ENCODE measurements around the gene MED27.

DNA sequence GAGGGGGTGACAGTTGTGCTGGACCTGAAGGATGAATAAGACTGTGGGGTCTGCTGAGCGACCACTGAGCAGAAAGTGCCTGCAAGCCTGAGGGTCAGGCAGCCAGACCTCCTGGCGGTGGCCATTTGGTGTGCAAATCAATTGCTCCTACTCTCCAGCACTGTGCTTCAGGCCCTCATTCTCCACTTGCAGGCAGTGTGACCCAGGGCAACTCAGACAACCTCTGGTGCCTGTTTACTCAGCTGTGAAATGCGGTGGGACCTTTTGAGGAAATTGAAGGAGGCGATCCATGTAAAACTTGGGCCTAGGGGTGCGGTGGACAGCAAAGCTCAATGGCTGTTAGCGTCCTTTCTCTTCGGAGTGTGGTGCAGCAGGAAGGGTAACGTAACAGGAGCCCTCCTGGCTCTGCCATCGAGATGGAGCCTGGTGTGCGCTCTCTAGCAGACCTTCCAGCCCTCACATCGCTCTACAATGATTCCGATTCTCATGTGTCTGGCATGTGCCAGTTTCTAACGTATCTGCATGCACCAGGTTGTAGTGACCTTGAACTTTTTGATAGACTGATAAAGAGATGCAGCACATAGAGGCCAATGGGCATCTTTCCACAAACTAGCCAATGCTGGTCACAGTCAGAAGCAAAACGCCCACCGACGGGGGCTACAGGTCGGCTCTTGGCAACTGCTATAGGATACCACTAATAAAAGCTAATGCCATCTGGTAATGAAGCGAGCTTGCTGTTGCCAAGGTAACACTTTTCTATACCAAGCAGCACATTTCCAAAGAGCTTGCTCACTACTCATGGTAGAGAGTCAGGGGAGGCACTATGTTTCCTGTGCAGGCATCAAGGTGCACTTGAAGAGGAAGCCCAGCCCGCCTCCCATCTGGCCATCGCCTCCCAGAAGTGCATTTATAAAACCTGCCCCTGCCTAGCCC, 180.1 kb downstream of the MED27 start:
- no peak for TF ChIP-seq POLR2A (IDR thresholded peaks at IDR 0.05; ENCODE audit: low read depth)
- TF ChIP-seq, protein P1, sequence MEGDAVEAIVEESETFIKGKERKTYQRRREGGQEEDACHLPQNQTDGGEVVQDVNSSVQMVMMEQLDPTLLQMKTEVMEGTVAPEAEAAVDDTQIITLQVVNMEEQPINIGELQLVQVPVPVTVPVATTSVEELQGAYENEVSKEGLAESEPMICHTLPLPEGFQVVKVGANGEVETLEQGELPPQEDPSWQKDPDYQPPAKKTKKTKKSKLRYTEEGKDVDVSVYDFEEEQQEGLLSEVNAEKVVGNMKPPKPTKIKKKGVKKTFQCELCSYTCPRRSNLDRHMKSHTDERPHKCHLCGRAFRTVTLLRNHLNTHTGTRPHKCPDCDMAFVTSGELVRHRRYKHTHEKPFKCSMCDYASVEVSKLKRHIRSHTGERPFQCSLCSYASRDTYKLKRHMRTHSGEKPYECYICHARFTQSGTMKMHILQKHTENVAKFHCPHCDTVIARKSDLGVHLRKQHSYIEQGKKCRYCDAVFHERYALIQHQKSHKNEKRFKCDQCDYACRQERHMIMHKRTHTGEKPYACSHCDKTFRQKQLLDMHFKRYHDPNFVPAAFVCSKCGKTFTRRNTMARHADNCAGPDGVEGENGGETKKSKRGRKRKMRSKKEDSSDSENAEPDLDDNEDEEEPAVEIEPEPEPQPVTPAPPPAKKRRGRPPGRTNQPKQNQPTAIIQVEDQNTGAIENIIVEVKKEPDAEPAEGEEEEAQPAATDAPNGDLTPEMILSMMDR (IDR thresholded peaks at IDR 0.05): no peak
- TF ChIP-seq POLR2AphosphoS5 (IDR thresholded peaks at IDR 0.05): no peak
